ENCODE measurements around the gene SERPINF2.

DNA sequence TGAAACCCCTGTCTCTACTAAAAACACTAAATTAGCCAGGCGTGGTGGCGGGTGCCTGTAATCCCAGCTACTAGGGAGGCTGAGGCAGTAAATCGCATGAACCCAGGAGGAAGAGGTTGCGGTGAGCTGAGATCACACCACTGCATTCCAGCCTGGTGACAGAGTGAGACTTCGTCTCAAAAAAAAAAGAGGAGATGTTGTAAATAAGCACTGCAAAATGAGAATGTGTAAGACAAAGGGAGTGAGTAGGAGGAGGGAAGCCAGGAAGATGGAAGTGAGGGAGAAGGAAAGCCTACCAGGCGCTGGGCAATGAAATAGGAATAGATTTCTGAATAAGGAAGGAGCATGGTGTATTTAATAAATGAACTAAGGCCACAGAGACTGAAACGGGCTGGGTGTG is 49.3 kb upstream of the SERPINF2 start:
- TF ChIP-seq, protein P1, sequence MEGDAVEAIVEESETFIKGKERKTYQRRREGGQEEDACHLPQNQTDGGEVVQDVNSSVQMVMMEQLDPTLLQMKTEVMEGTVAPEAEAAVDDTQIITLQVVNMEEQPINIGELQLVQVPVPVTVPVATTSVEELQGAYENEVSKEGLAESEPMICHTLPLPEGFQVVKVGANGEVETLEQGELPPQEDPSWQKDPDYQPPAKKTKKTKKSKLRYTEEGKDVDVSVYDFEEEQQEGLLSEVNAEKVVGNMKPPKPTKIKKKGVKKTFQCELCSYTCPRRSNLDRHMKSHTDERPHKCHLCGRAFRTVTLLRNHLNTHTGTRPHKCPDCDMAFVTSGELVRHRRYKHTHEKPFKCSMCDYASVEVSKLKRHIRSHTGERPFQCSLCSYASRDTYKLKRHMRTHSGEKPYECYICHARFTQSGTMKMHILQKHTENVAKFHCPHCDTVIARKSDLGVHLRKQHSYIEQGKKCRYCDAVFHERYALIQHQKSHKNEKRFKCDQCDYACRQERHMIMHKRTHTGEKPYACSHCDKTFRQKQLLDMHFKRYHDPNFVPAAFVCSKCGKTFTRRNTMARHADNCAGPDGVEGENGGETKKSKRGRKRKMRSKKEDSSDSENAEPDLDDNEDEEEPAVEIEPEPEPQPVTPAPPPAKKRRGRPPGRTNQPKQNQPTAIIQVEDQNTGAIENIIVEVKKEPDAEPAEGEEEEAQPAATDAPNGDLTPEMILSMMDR (IDR thresholded peaks at IDR 0.05): no peak
- TF ChIP-seq POLR2A (IDR thresholded peaks at IDR 0.05): no peak
